Measurements from ENCODE around the gene TCEANC.

TCEANC gene

GRCh38 chrX:13703589-13703988, 50.6 kb downstream of the TCEANC start:
- Mint-ChIP-seq H3K9me3 (no peaks in the 10 kb centered on the region), H3K27me3 (peaks cover 0 to 4% of the 10 kb centered on the region in 2 donors), H3K36me3 (peaks cover 14 to 18% of the 10 kb centered on the region in 2 donors), H3K27ac (no peak overlapping the region), H3K4me1 (peaks cover 16 to 34% of the 10 kb centered on the region in 2 donors), H3K4me3 (no peak overlapping the region)
- DNase-seq, result no peak
- no peak for ATAC-seq (replicated peaks)

DNA sequence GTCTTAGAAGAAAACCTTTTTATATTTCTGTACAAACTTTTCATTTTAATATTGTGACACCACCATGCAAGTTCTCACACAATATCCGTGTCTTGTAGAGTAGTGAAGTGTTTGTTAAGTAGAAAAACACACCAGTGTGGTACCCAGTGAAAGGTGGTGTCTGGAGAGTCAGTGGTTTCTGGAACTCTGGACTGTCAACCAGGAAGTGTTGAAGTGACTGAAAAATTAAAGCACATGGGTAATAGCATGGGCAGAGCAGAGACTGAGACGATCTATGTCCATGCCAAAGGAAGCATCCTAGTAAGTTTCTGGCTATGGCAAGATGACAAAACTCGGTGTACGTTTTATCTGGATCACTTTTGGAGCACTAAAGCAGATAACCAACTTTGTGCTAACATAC, 58.2 kb downstream of the TCEANC start:
- Mint-ChIP-seq H3K27ac (no peak overlapping the region), H3K36me3 (peaks cover 17 to 47% of the 10 kb centered on the region in 2 donors), H3K4me1 (peaks cover 5 to 6% of the 10 kb centered on the region in 2 donors), H3K9me3 (no peaks in the 10 kb centered on the region), H3K4me3 (no peak overlapping the region), H3K27me3 (no peaks in the 10 kb centered on the region)
- ATAC-seq (replicated peaks) (no peak), DNase-seq (no peak)

Measured in stimulated activated naive B cell treated with anti-CD40 and anti-IgM and Interleukin-4, amounts not matched to agents 10 μg/mL and 1 μg/mL and 100 μg/mL, for 72 hours (primary cell).